HG03108 (cell line): ENCODE data around the gene MYL4.
A peak's percentile ranks its signal among the peaks of the same experiment; 100 is the strongest.
"Not testable (repeated sequence)": the region's sequence is repeated elsewhere in the genome, so short reads cannot be mapped to it uniquely, and the experiment has no call there.

ENCODE experiments used
- ATAC-seq: cut with Tn5 transposase; IDR thresholded peaks from one replicate; pipeline ENCODE4 v1.9.1; 2021; ENCODE audit warnings: moderate library complexity; ENCODE audit not compliant: unreplicated experiment

Gene MYL4

GRCh38 chr17:47208744-47209488 lies at the start of gene MYL4:
MYL4 (plus strand) TSS chr17:47209348; CDS start chr17:47209423, 75 bp downstream.
- ATAC-seq, result no peak

- no peak for ATAC-seq
Measured at GRCh38 chr17:47162013-47162622, 47.0 kb upstream of the MYL4 start.

- ATAC-seq, result no peak
Measured at GRCh38 chr17:47164263-47164662, 44.9 kb upstream of the MYL4 start.

- no peak for ATAC-seq
Measured at GRCh38 chr17:47165137-47165536, 44.0 kb upstream of the MYL4 start.

GRCh38 chr17:47166854-47167253 lies 42.3 kb upstream of the MYL4 start:
- ATAC-seq, result not testable (repeated sequence)

- not testable (repeated sequence) for ATAC-seq
Measured at GRCh38 chr17:47168896-47169295, 40.3 kb upstream of the MYL4 start.

- ATAC-seq, result no peak
Measured at GRCh38 chr17:47170710-47171109, 38.4 kb upstream of the MYL4 start.

- no peak for ATAC-seq
Measured at GRCh38 chr17:47172696-47173565, 36.2 kb upstream of the MYL4 start.

GRCh38 chr17:47174823-47175222 lies 34.3 kb upstream of the MYL4 start:
- ATAC-seq, result not testable (repeated sequence)

GRCh38 chr17:47176389-47176826 lies 32.7 kb upstream of the MYL4 start:
- no peak for ATAC-seq

- no peak for ATAC-seq
Measured at GRCh38 chr17:47177261-47177660, 31.9 kb upstream of the MYL4 start.

GRCh38 chr17:47179141-47179540 lies 30.0 kb upstream of the MYL4 start:
- no peak for ATAC-seq

- no peak for ATAC-seq
Measured at GRCh38 chr17:47180337-47180736, 28.8 kb upstream of the MYL4 start.

GRCh38 chr17:47180988-47181387 lies 28.2 kb upstream of the MYL4 start:
- not testable (repeated sequence) for ATAC-seq

GRCh38 chr17:47184681-47185080 lies 24.5 kb upstream of the MYL4 start:
- ATAC-seq, result no peak

GRCh38 chr17:47188271-47188875 lies 20.8 kb upstream of the MYL4 start:
- no peak for ATAC-seq

GRCh38 chr17:47188876-47189731 lies 20.0 kb upstream of the MYL4 start, which contains the start of gene CDC27:
CDC27 (minus strand) TSS chr17:47189295; CDS start chr17:47189172, 123 bp downstream.
- ATAC-seq, result peak; percentile 91

GRCh38 chr17:47189732-47190237 lies 19.4 kb upstream of the MYL4 start:
- no peak for ATAC-seq

GRCh38 chr17:47190243-47190642 lies 18.9 kb upstream of the MYL4 start:
- no peak for ATAC-seq

GRCh38 chr17:47190770-47191169 lies 18.4 kb upstream of the MYL4 start:
- no peak for ATAC-seq
